DOHH2 (cell line): ENCODE measurements around the gene SOBP.

ENCODE experiments used
- H3F3A ChIP-seq: fragments of 200-600 bp; sonication (generic), shearing (Covaris generic); 2 replicates; pipeline ENCODE4 v1.6.0; 2016; ENCODE audit warnings: antibody characterized with exemption, mild to moderate bottlenecking; ENCODE audit not compliant: control insufficient read depth, insufficient read depth
- H3K27ac ChIP-seq: fragments of 200-600 bp; sonication (generic); 2 replicates; pipeline ENCODE4 v1.5.1; 2014; ENCODE audit warnings: low read depth, mild to moderate bottlenecking, low read length, moderate library complexity
- H3K27me3 ChIP-seq: fragments of 200-600 bp; sonication (generic); 2 replicates; pipeline ENCODE4 v1.6.1; 2014; ENCODE audit warnings: mild to moderate bottlenecking, low read length, mixed read lengths; ENCODE audit not compliant: control insufficient read depth
- H3K36me3 ChIP-seq: fragments of 200-600 bp; sonication (generic); 2 replicates; pipeline ENCODE4 v1.6.1; 2014; ENCODE audit warnings: mild to moderate bottlenecking, low read length, moderate library complexity, mixed read lengths; ENCODE audit not compliant: control insufficient read depth
- H3K4me1 ChIP-seq: fragments of 200-600 bp; sonication (generic); 2 replicates; pipeline ENCODE4 v1.6.1; 2014; ENCODE audit warnings: mild to moderate bottlenecking, low read length, mixed read lengths; ENCODE audit not compliant: control insufficient read depth
- H3K4me2 ChIP-seq: fragments of 200-600 bp; sonication (generic); 2 replicates; pipeline ENCODE4 v1.6.0; 2014; ENCODE audit warnings: mild to moderate bottlenecking, low read length, moderate library complexity
- H3K4me3 ChIP-seq: fragments of 200-600 bp; sonication (generic); 2 replicates; pipeline ENCODE4 v1.5.1; 2014; ENCODE audit warnings: mild to moderate bottlenecking, low read length, mixed read lengths
- H3K79me2 ChIP-seq: fragments of 200-600 bp; sonication (generic); 2 replicates; pipeline ENCODE4 v1.6.1; 2014; ENCODE audit warnings: mild to moderate bottlenecking, low read length, mixed read lengths; ENCODE audit not compliant: control insufficient read depth
- H3K9me2 ChIP-seq: fragments of 200-600 bp; sonication (generic); replicated peaks from 2 replicates; pipeline ENCODE4 v1.6.1; 2014; ENCODE audit warnings: mild to moderate bottlenecking, low read length, mixed read lengths; ENCODE audit not compliant: control insufficient read depth
- H3K9me3 ChIP-seq: fragments of 200-600 bp; sonication (generic); 2 replicates; pipeline ENCODE4 v1.6.1; 2014; ENCODE audit warnings: antibody characterized with exemption, low read length, mixed read lengths; ENCODE audit not compliant: control insufficient read depth, insufficient read depth
- H4K20me1 ChIP-seq: fragments of 200-600 bp; sonication (generic); 2 replicates; pipeline ENCODE4 v1.6.0; 2014; ENCODE audit warnings: low read depth, mild to moderate bottlenecking, antibody characterized with exemption, low read length, moderate library complexity; ENCODE audit not compliant: control insufficient read depth, insufficient read depth
- EZH2phosphoT487 ChIP-seq: fragments of 200-600 bp; sonication (generic); IDR thresholded peaks from 2 replicates; pipeline ENCODE4 v1.6.1; 2017; ENCODE audit warnings: borderline replicate concordance, mild to moderate bottlenecking, antibody characterized with exemption, low read length, moderate library complexity, mixed read lengths
- TF ChIP-seq, protein P1 (sequence below): fragments of 200-600 bp; sonication (generic); IDR thresholded peaks from one replicate; pipeline ENCODE4 v1.5.1; 2014; ENCODE audit warnings: antibody characterized with exemption, mild to moderate bottlenecking, low read depth, low read length; ENCODE audit not compliant: poor library complexity, severe bottlenecking

SOBP gene

DNA sequence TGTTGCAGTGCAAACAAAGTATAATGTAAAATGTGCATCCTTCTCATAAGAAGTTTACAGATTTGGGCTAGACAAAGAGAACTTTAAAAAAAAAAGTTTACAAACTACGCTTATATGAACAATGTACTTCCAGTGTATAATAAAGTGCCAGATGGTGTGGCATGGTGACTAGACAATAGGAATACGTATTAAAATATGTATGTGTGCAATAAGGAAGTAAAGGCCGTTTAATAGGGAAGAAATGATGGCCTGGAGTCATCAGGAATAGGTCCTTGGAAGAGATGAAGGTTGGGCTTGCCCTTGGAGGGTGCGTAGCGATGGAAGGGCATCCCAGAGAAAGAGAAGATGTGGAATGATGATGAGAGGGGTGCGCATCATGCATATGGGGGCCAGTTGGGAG, 108.2 kb downstream of the SOBP start:
- H3K79me2 ChIP-seq: no peaks in the 10 kb centered on the region
- H3K27me3 ChIP-seq: no peaks in the 10 kb centered on the region
- H3K4me3 ChIP-seq: no peak overlapping the region
- no peak for TF ChIP-seq EZH2phosphoT487
- TF ChIP-seq, protein P1, sequence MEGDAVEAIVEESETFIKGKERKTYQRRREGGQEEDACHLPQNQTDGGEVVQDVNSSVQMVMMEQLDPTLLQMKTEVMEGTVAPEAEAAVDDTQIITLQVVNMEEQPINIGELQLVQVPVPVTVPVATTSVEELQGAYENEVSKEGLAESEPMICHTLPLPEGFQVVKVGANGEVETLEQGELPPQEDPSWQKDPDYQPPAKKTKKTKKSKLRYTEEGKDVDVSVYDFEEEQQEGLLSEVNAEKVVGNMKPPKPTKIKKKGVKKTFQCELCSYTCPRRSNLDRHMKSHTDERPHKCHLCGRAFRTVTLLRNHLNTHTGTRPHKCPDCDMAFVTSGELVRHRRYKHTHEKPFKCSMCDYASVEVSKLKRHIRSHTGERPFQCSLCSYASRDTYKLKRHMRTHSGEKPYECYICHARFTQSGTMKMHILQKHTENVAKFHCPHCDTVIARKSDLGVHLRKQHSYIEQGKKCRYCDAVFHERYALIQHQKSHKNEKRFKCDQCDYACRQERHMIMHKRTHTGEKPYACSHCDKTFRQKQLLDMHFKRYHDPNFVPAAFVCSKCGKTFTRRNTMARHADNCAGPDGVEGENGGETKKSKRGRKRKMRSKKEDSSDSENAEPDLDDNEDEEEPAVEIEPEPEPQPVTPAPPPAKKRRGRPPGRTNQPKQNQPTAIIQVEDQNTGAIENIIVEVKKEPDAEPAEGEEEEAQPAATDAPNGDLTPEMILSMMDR: no peak
- no peaks in the 10 kb centered on the region for H4K20me1 ChIP-seq
- no peaks in the 10 kb centered on the region for H3K9me3 ChIP-seq
- no peak overlapping the region for H3K27ac ChIP-seq
- no peak overlapping the region for H3K4me2 ChIP-seq
- no peaks in the 10 kb centered on the region for H3K9me2 ChIP-seq
- peaks cover 12% of the 10 kb centered on the region for H3K4me1 ChIP-seq
- no peaks in the 10 kb centered on the region for H3K36me3 ChIP-seq
- no peaks in the 10 kb centered on the region for H3F3A ChIP-seq

GRCh38 chr6:107599043-107599442, 109.1 kb downstream of the SOBP start:
- no peaks in the 10 kb centered on the region for H4K20me1 ChIP-seq
- H3F3A ChIP-seq: no peaks in the 10 kb centered on the region
- no peak overlapping the region for H3K4me2 ChIP-seq
- H3K4me1 ChIP-seq: peaks cover 15% of the 10 kb centered on the region
- H3K4me3 ChIP-seq: no peak overlapping the region
- H3K9me3 ChIP-seq: no peaks in the 10 kb centered on the region
- no peaks in the 10 kb centered on the region for H3K36me3 ChIP-seq
- H3K27ac ChIP-seq: no peak overlapping the region
- H3K9me2 ChIP-seq: no peaks in the 10 kb centered on the region
- no peaks in the 10 kb centered on the region for H3K27me3 ChIP-seq
- TF ChIP-seq EZH2phosphoT487: no peak
- TF ChIP-seq, protein P1: no peak
- H3K79me2 ChIP-seq: no peaks in the 10 kb centered on the region

DNA sequence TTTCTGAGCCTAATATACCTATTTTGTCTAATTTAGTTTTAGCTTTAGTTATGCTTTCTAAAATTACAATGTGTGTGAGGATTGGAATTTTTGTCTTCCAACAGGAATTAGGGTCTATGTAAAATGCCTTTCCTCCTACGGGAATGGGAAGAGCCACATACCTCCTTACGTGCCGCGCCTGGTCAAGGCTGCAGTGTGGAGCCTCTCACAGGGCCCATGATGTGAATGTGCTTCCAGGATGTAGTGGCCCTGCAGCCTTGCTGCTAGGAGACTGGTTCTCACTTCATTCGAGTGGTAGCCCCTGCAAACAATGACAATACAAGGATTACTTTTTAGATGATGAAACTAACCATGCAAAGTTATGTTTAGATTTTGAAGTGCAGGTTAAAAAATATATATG, 110.2 kb downstream of the SOBP start:
- TF ChIP-seq, protein P1: no peak
- no peak for TF ChIP-seq EZH2phosphoT487
- H3K9me3 ChIP-seq: no peaks in the 10 kb centered on the region
- no peaks in the 10 kb centered on the region for H3K27me3 ChIP-seq
- peaks cover 15% of the 10 kb centered on the region for H3K4me1 ChIP-seq
- no peaks in the 10 kb centered on the region for H3F3A ChIP-seq
- no peaks in the 10 kb centered on the region for H3K36me3 ChIP-seq
- no peaks in the 10 kb centered on the region for H4K20me1 ChIP-seq
- no peaks in the 10 kb centered on the region for H3K79me2 ChIP-seq
- no peak overlapping the region for H3K4me2 ChIP-seq
- no peak overlapping the region for H3K4me3 ChIP-seq
- H3K27ac ChIP-seq: no peak overlapping the region
- no peaks in the 10 kb centered on the region for H3K9me2 ChIP-seq

- Histone ChIP-seq H3K4me2 (no peak overlapping the region), H3K27ac (no peak overlapping the region), H3K9me3 (no peaks in the 10 kb centered on the region), H3F3A (no peaks in the 10 kb centered on the region), H3K4me1 (peaks cover 15% of the 10 kb centered on the region), H4K20me1 (no peaks in the 10 kb centered on the region), H3K4me3 (no peak overlapping the region), H3K36me3 (no peaks in the 10 kb centered on the region), H3K9me2 (no peaks in the 10 kb centered on the region), H3K79me2 (no peaks in the 10 kb centered on the region), H3K27me3 (no peaks in the 10 kb centered on the region)
- no peak for TF ChIP-seq EZH2phosphoT487
- TF ChIP-seq, protein P1: no peak
Observed at GRCh38 chr6:107600936-107601335, 111.0 kb downstream of the SOBP start.
